ENCODE measurements around the gene GABRG2. TPM values are rescaled to one million over a fixed set of nuclear protein-coding genes. Genes with fewer than 3 reads are reported as not detected.

Gene GABRG2
- total and polyA plus RNA-seq, 2 of the 13 experiments (the other 11 are each of a cell fraction or from before 2014, with no cell fraction given), result not detected

- TF ChIP-seq, protein P1, sequence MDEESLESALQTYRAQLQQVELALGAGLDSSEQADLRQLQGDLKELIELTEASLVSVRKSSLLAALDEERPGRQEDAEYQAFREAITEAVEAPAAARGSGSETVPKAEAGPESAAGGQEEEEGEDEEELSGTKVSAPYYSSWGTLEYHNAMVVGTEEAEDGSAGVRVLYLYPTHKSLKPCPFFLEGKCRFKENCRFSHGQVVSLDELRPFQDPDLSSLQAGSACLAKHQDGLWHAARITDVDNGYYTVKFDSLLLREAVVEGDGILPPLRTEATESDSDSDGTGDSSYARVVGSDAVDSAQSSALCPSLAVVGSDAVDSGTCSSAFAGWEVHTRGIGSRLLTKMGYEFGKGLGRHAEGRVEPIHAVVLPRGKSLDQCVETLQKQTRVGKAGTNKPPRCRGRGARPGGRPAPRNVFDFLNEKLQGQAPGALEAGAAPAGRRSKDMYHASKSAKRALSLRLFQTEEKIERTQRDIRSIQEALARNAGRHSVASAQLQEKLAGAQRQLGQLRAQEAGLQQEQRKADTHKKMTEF (CRISPR knock-in tag; IDR thresholded peaks at IDR 0.05), result no peak
Measured at GRCh38 chr5:162026803-162027202, 40.8 kb upstream of the GABRG2 start (continued).

DNA sequence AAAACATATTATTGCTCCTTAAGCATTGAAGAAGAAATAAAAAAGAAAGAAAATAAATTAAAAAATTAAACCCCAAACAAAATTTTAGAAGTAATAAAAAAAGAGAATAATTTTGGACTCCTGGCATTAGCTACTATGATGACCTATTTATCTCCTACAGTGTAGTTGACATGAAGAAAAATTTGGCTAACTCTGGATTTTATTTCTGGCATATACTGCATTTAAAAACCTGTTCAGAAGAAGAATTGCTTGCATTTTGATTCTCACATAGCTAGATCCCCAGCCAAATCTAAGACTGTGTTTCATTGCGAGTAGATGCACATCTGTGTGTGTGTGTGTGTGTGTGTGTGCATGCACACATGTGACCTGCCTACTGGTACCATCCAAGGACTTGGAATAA, 30.1 kb upstream of the GABRG2 start:
- no peak overlapping the region for H3K27ac ChIP-seq (ENCODE audit: extremely low read length, insufficient read depth, low read length)
- in situ Hi-C loops (cut with HindIII; ENCODE audit: extremely low pct_ligation_motif_present, low pct_unique_long_range_greater_than_20kb), result no loop called here
- no peak for TF ChIP-seq ELF3 (CRISPR knock-in tag; IDR thresholded peaks at IDR 0.05)
- no peak for TF ChIP-seq THAP8 (CRISPR knock-in tag; IDR thresholded peaks at IDR 0.05; ENCODE audit: borderline replicate concordance)
- no peak for TF ChIP-seq TRIM24 (CRISPR knock-in tag; IDR thresholded peaks at IDR 0.05)
- TF ChIP-seq, protein P2, sequence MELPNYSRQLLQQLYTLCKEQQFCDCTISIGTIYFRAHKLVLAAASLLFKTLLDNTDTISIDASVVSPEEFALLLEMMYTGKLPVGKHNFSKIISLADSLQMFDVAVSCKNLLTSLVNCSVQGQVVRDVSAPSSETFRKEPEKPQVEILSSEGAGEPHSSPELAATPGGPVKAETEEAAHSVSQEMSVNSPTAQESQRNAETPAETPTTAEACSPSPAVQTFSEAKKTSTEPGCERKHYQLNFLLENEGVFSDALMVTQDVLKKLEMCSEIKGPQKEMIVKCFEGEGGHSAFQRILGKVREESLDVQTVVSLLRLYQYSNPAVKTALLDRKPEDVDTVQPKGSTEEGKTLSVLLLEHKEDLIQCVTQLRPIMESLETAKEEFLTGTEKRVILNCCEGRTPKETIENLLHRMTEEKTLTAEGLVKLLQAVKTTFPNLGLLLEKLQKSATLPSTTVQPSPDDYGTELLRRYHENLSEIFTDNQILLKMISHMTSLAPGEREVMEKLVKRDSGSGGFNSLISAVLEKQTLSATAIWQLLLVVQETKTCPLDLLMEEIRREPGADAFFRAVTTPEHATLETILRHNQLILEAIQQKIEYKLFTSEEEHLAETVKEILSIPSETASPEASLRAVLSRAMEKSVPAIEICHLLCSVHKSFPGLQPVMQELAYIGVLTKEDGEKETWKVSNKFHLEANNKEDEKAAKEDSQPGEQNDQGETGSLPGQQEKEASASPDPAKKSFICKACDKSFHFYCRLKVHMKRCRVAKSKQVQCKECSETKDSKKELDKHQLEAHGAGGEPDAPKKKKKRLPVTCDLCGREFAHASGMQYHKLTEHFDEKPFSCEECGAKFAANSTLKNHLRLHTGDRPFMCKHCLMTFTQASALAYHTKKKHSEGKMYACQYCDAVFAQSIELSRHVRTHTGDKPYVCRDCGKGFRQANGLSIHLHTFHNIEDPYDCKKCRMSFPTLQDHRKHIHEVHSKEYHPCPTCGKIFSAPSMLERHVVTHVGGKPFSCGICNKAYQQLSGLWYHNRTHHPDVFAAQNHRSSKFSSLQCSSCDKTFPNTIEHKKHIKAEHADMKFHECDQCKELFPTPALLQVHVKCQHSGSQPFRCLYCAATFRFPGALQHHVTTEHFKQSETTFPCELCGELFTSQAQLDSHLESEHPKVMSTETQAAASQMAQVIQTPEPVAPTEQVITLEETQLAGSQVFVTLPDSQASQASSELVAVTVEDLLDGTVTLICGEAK (IDR thresholded peaks at IDR 0.05), result no peak
- TF ChIP-seq, protein P2 (CRISPR knock-in tag; IDR thresholded peaks at IDR 0.05), result no peak
- TF ChIP-seq, protein P3, sequence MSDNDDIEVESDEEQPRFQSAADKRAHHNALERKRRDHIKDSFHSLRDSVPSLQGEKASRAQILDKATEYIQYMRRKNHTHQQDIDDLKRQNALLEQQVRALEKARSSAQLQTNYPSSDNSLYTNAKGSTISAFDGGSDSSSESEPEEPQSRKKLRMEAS (IDR thresholded peaks at IDR 0.05), result no peak
- TF ChIP-seq POLR2G (IDR thresholded peaks at IDR 0.05; ENCODE audit: low read depth, low read length), result no peak

More for the DNA sequence above, 30.1 kb upstream of the GABRG2 start:
- H3K36me3 ChIP-seq (replicated peaks in 1 of 2; ENCODE audit: control insufficient read depth in 1 of 2, insufficient read depth in 2 of 2, low read length in 2 of 2), result no peaks in the 10 kb centered on the region
- POLR2A ChIA-PET, result no interaction called here
- no peaks in the 10 kb centered on the region for H3K27me3 ChIP-seq (ENCODE audit: control insufficient read depth in 1 of 2, insufficient read depth in 2 of 2, low read length in 2 of 2)
- no peak overlapping the region for H2AFZ ChIP-seq (ENCODE audit: low read length)
- no peak overlapping the region for H3K9ac ChIP-seq (ENCODE audit: insufficient read depth, low read depth, low read length)
- 64% methylated on average over 1 of the region's 1 CpG for WGBS (ENCODE audit: low lambda C conversion rate)
- ATAC-seq, result no peak
- H3K4me2 ChIP-seq (ENCODE audit: low read depth, low read length), result no peak overlapping the region
- no peak for FAIRE-seq
- no peak for DNase-seq (ENCODE audit: low spot score)
- intact Hi-C loops (cut with micrococcal nuclease; ENCODE audit: unreplicated experiment), result no loop called here
- no peaks in the 10 kb centered on the region for H3K9me3 ChIP-seq (ENCODE audit: low read length)
- no peak overlapping the region for H3K4me3 ChIP-seq (replicated peaks in 1 of 3; ENCODE audit: insufficient read depth in 1 of 3, low read depth in 2 of 3, low read length in 3 of 3)
- BruUV-seq (replicated peaks), result no TSS peak
- no peaks in the 10 kb centered on the region for H3K79me2 ChIP-seq (ENCODE audit: insufficient read depth, low read length)
- no peaks in the 10 kb centered on the region for H3K4me1 ChIP-seq (ENCODE audit: insufficient read depth, low read length)
- CTCF ChIA-PET (ENCODE audit: low intra/inter-chr PET ratio, low total read pairs), result no interaction called here
- no peaks in the 10 kb centered on the region for H4K20me1 ChIP-seq (ENCODE audit: insufficient read depth, low read length)

Data from HepG2 (cell line).